Natural killer cell (primary cell): ENCODE data around the gene SRGAP3. TPM values are rescaled to one million over a fixed set of nuclear protein-coding genes. Genes with fewer than 3 reads are reported as not detected.

Experiments
- ATAC-seq, 3 donors: fragments of 150-1000 bp in 2 of 3; fragments of 200-7000 bp in 1 of 3; cut with Tn5 transposase; 1 replicate in 1 of 3; 2 replicates in 2 of 3; pipeline ENCODE4 v1.10.0; 2021; ENCODE audit warnings: mild to moderate bottlenecking in 2 of 3, moderate library complexity in 2 of 3
- DNase-seq, 2 donors: peaks; one replicate each; pipeline versions ENCODE4 v3.0.0 to v3.0.0-alpha.2; 2013 to 2021; ENCODE audit warnings: mixed read lengths in 1 of 2
- H3K27ac ChIP-seq: one replicate; pipeline ENCODE4 v1.5.1; 2013; ENCODE audit warnings: mild to moderate bottlenecking, low read length
- H3K27me3 ChIP-seq: one replicate; pipeline ENCODE4 v1.6.1; 2013; ENCODE audit warnings: low read length; ENCODE audit not compliant: control insufficient read depth, insufficient read depth
- H3K36me3 ChIP-seq: one replicate; pipeline ENCODE4 v1.6.1; 2013; ENCODE audit warnings: low read length; ENCODE audit not compliant: control insufficient read depth, insufficient read depth
- H3K4me1 ChIP-seq: one replicate; pipeline ENCODE4 v1.6.1; 2013; ENCODE audit warnings: low read length; ENCODE audit not compliant: control insufficient read depth, insufficient read depth
- H3K4me3 ChIP-seq: one replicate; pipeline ENCODE4 v1.5.1; 2013; ENCODE audit warnings: low read length
- H3K9me3 ChIP-seq: one replicate; pipeline ENCODE4 v1.6.1; 2013; ENCODE audit warnings: low read length; ENCODE audit not compliant: control insufficient read depth, insufficient read depth
- H3K27ac Mint-ChIP-seq, 2 donors: one replicate each; pipeline ENCODE4 v1.8.0; 2022; ENCODE audit warnings: mild to moderate bottlenecking in 2 of 2, mixed read lengths in 2 of 2, moderate library complexity in 1 of 2
- H3K27me3 Mint-ChIP-seq, 2 donors: one replicate each; pipeline ENCODE4 v1.8.0; 2022; ENCODE audit warnings: low read depth in 2 of 2, mixed read lengths in 2 of 2
- H3K36me3 Mint-ChIP-seq: one replicate; pipeline ENCODE4 v1.8.0; 2022; ENCODE audit warnings: mixed read lengths
- H3K4me1 Mint-ChIP-seq, 2 donors: one replicate each; pipeline ENCODE4 v1.8.0; 2022; ENCODE audit warnings: mixed read lengths in 2 of 2
- H3K4me3 Mint-ChIP-seq: one replicate; pipeline ENCODE4 v1.8.0; 2022; ENCODE audit warnings: mild to moderate bottlenecking, moderate library complexity, mixed read lengths
- H3K9me3 Mint-ChIP-seq, 2 donors: one replicate each; pipeline ENCODE4 v1.8.0; 2022; ENCODE audit warnings: mixed read lengths in 2 of 2
- CTCF ChIP-seq: fragments of 200-600 bp; IDR thresholded peaks from one replicate; pipeline ENCODE4 v1.8.0; 2022; ENCODE audit warnings: antibody characterized with exemption
- WGBS: methylation state at CpG from one replicate; pipeline ENCODE4 v1.1.7; 2013; ENCODE audit warnings: missing lambda C conversion rate; ENCODE audit not compliant: insufficient coverage; 5-methylcytosine and 5-hydroxymethylcytosine counted together
- intact Hi-C: fragments of 100-400 bp; cut with micrococcal nuclease; formaldehyde crosslinking; loops from one replicate; pipeline ENCODE4 v1.14.2; 2022
- total RNA-seq, 4 donors: library from RNA; stranded (reverse); fragments of 120-200 nt in 1 of 4; gene quantifications; one replicate each; pipeline versions ENCODE4 v1.2.3 to v1.2.4, GENCODE V29; 2013 to 2022

Gene SRGAP3
- total RNA-seq, 3 donors from 2014 or later (not counting 1 experiment from before 2014, with no cell fraction given): 2.5 to 14.9 (median 3.0) TPM

- no peak overlapping the region for H3K4me3 ChIP-seq
- 91% methylated on average over 1 of the region's 1 CpG for WGBS
- H3K4me1 ChIP-seq: no peaks in the 10 kb centered on the region
- H3K9me3 ChIP-seq: no peaks in the 10 kb centered on the region
- no peaks in the 10 kb centered on the region for H3K36me3 ChIP-seq
- H3K27ac Mint-ChIP-seq: no peak overlapping the region
- H3K36me3 Mint-ChIP-seq: no peaks in the 10 kb centered on the region
- no peaks in the 10 kb centered on the region for H3K27me3 ChIP-seq
- TF ChIP-seq CTCF: no peak
- DNase-seq (no peak), ATAC-seq (no peak)
- H3K4me1 Mint-ChIP-seq: no peaks in the 10 kb centered on the region
- H3K27me3 Mint-ChIP-seq: peaks cover 0 to 4% of the 10 kb centered on the region in 2 donors
- no peaks in the 10 kb centered on the region for H3K9me3 Mint-ChIP-seq
- H3K27ac ChIP-seq: no peak overlapping the region
- H3K4me3 Mint-ChIP-seq: no peak overlapping the region
- intact Hi-C loops: no loop called here
Measured at GRCh38 chr3:9107738-9108137, 141.7 kb downstream of the SRGAP3 start.

- peaks cover 0 to 4% of the 10 kb centered on the region in 2 donors for H3K27me3 Mint-ChIP-seq
- 80% methylated on average over 1 of the region's 1 CpG for WGBS
- intact Hi-C loops: no loop called here
- H3K4me1 Mint-ChIP-seq: no peaks in the 10 kb centered on the region
- no peaks in the 10 kb centered on the region for H3K36me3 Mint-ChIP-seq
- no peaks in the 10 kb centered on the region for H3K9me3 Mint-ChIP-seq
- no peak overlapping the region for H3K4me3 ChIP-seq
- no peaks in the 10 kb centered on the region for H3K27me3 ChIP-seq
- H3K4me3 Mint-ChIP-seq: no peak overlapping the region
- no peak overlapping the region for H3K27ac Mint-ChIP-seq
- H3K9me3 ChIP-seq: no peaks in the 10 kb centered on the region
- no peak for TF ChIP-seq CTCF
- DNase-seq: no peak
- no peaks in the 10 kb centered on the region for H3K4me1 ChIP-seq
- no peaks in the 10 kb centered on the region for H3K36me3 ChIP-seq
- no peak overlapping the region for H3K27ac ChIP-seq
- no peak for ATAC-seq
Measured at GRCh38 chr3:9105421-9105820, 144.0 kb downstream of the SRGAP3 start.

- no peak overlapping the region for H3K4me3 ChIP-seq
- TF ChIP-seq CTCF: no peak
- intact Hi-C loops: no loop called here
- Mint-ChIP-seq H3K36me3 (no peaks in the 10 kb centered on the region), H3K27me3 (peaks cover 0 to 4% of the 10 kb centered on the region in 2 donors), H3K27ac (no peak overlapping the region), H3K4me3 (no peak overlapping the region), H3K9me3 (no peaks in the 10 kb centered on the region), H3K4me1 (no peaks in the 10 kb centered on the region)
- no CpG with 5 or more reads among the region's 4 CpGs for WGBS
- no peaks in the 10 kb centered on the region for H3K4me1 ChIP-seq
- H3K27ac ChIP-seq: no peak overlapping the region
- no peak for DNase-seq
- no peak for ATAC-seq
- H3K36me3 ChIP-seq: no peaks in the 10 kb centered on the region
- H3K27me3 ChIP-seq: no peaks in the 10 kb centered on the region
- H3K9me3 ChIP-seq: no peaks in the 10 kb centered on the region
Measured at GRCh38 chr3:9104121-9104520, 145.3 kb downstream of the SRGAP3 start.

- intact Hi-C loops: no loop called here
- Mint-ChIP-seq H3K27ac (no peak overlapping the region), H3K27me3 (no peaks in the 10 kb centered on the region), H3K4me1 (no peaks in the 10 kb centered on the region), H3K4me3 (no peak overlapping the region), H3K9me3 (no peaks in the 10 kb centered on the region), H3K36me3 (no peaks in the 10 kb centered on the region)
- TF ChIP-seq CTCF: no peak
- H3K36me3 ChIP-seq: no peaks in the 10 kb centered on the region
- H3K27me3 ChIP-seq: no peaks in the 10 kb centered on the region
- DNase-seq: no peak
- 93% methylated on average over 11 of the region's 12 CpGs for WGBS
- H3K4me1 ChIP-seq: no peaks in the 10 kb centered on the region
- no peak overlapping the region for H3K4me3 ChIP-seq
- no peaks in the 10 kb centered on the region for H3K9me3 ChIP-seq
- no peak overlapping the region for H3K27ac ChIP-seq
- ATAC-seq: no peak
Measured at GRCh38 chr3:9102240-9102981, 147.0 kb downstream of the SRGAP3 start.
